Gastroesophageal sphincter (tissue), 3 donors: ENCODE results near the gene FAM149A.

Experiments used
- EP300 ChIP-seq: sonication (generic); formaldehyde crosslinking; IDR thresholded peaks from one replicate; pipeline ENCODE4 v1.6.1; 2017; ENCODE audit warnings: antibody characterized with exemption, mild to moderate bottlenecking
- POLR2A ChIP-seq, 2 donors: fragments of 450-650 bp; IDR thresholded peaks; one replicate each; pipeline ENCODE4 v1.6.1; 2017; ENCODE audit warnings: antibody characterized with exemption in 2 of 2, mild to moderate bottlenecking in 2 of 2, moderate library complexity in 1 of 2
- POLR2AphosphoS5 ChIP-seq: sonication (generic); formaldehyde crosslinking; IDR thresholded peaks from one replicate; pipeline ENCODE4 v1.6.1; 2017; ENCODE audit warnings: antibody characterized with exemption
- TF ChIP-seq, protein P1 (sequence below), 4 experiments: fragments of 200-600 bp in 2 of 4; fragments of 450-650 bp in 2 of 4; sonication (generic) in 1 of 4; IDR thresholded peaks; one replicate each; pipeline ENCODE4 v1.5.1; 2017 to 2019; ENCODE audit warnings: antibody characterized with exemption in 4 of 4, mild to moderate bottlenecking in 2 of 4, moderate library complexity in 2 of 4

- TF ChIP-seq, protein P1, sequence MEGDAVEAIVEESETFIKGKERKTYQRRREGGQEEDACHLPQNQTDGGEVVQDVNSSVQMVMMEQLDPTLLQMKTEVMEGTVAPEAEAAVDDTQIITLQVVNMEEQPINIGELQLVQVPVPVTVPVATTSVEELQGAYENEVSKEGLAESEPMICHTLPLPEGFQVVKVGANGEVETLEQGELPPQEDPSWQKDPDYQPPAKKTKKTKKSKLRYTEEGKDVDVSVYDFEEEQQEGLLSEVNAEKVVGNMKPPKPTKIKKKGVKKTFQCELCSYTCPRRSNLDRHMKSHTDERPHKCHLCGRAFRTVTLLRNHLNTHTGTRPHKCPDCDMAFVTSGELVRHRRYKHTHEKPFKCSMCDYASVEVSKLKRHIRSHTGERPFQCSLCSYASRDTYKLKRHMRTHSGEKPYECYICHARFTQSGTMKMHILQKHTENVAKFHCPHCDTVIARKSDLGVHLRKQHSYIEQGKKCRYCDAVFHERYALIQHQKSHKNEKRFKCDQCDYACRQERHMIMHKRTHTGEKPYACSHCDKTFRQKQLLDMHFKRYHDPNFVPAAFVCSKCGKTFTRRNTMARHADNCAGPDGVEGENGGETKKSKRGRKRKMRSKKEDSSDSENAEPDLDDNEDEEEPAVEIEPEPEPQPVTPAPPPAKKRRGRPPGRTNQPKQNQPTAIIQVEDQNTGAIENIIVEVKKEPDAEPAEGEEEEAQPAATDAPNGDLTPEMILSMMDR (IDR thresholded peaks at IDR 0.05) = no peak
- TF ChIP-seq POLR2A (IDR thresholded peaks at IDR 0.05) (no peak), POLR2AphosphoS5 (no peak), EP300 (no peak)
These were observed 63.1 kb downstream of the FAM149A start for GRCh38 chr4:186167605-186168004.
